Loucy (cell line): ENCODE results near the gene OSTM1.

Experiments used
- EZH2phosphoT487 ChIP-seq: fragments of 200-600 bp; IDR thresholded peaks from 2 replicates; pipeline ENCODE4 v1.6.1; 2018; ENCODE audit warnings: antibody characterized with exemption, mild to moderate bottlenecking, moderate library complexity, borderline replicate concordance
- TF ChIP-seq, protein P1 (sequence below): fragments of 200-600 bp; sonication (generic); conservative IDR thresholded peaks from 2 replicates; pipeline ENCODE4 v1.5.1; 2014; ENCODE audit warnings: mild to moderate bottlenecking, antibody characterized with exemption, low read length

DNA sequence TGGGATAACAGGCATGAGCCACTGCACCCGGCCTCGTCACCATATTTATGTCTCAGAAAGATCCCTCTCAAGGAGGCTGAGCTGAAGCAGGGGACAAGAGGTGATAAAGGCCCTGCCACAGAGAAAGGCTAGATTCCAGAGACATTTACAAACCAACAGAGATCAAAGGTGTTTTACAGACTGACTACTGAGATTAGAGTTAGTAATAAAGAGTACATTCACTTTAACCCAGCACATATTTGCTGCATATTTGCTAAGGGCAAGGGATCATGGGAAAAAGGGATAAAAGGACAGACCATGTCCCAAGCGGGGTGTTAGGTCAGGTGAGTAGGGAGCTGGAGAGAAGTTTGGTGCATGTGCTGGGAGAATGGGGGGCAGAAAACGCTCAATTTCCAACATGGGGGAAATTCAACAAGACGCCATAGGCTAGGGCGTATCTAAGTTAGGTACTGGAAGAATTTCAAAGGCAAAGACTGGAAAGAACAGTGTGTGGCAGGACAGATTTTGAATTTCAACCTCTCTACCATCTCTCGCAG lies 72.8 kb downstream of the OSTM1 start:
- TF ChIP-seq, protein P1, sequence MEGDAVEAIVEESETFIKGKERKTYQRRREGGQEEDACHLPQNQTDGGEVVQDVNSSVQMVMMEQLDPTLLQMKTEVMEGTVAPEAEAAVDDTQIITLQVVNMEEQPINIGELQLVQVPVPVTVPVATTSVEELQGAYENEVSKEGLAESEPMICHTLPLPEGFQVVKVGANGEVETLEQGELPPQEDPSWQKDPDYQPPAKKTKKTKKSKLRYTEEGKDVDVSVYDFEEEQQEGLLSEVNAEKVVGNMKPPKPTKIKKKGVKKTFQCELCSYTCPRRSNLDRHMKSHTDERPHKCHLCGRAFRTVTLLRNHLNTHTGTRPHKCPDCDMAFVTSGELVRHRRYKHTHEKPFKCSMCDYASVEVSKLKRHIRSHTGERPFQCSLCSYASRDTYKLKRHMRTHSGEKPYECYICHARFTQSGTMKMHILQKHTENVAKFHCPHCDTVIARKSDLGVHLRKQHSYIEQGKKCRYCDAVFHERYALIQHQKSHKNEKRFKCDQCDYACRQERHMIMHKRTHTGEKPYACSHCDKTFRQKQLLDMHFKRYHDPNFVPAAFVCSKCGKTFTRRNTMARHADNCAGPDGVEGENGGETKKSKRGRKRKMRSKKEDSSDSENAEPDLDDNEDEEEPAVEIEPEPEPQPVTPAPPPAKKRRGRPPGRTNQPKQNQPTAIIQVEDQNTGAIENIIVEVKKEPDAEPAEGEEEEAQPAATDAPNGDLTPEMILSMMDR = no peak
- TF ChIP-seq EZH2phosphoT487 = no peak
